AG09319 (cell line): Measurements from ENCODE around the gene ZNF507.
"Not testable (repeated sequence)": the region's sequence is repeated elsewhere in the genome, so short reads cannot be mapped to it uniquely, and the experiment has no call there.

Source experiments
- DNase-seq: peaks from one replicate; pipeline ENCODE4 v3.0.0-alpha.2; 2010; ENCODE audit warnings: low read depth; ENCODE audit errors: extremely low read depth
- CTCF ChIP-seq: IDR thresholded peaks from 2 replicates; pipeline ENCODE4 v1.5.1; 2011; ENCODE audit warnings: low read depth, mild to moderate bottlenecking, inconsistent platforms, low read length, moderate library complexity

Gene ZNF507

GRCh38 chr19:32415669-32416068 lies 70.3 kb downstream of the ZNF507 start:
- DNase-seq = no peak
- no peak for TF ChIP-seq CTCF

GRCh38 chr19:32416749-32417456 lies 71.5 kb downstream of the ZNF507 start:
- peak; percentile 3 for DNase-seq
- TF ChIP-seq CTCF = no peak

GRCh38 chr19:32418155-32418554 lies 72.7 kb downstream of the ZNF507 start:
- no peak for TF ChIP-seq CTCF
- no peak for DNase-seq

- no peak for TF ChIP-seq CTCF
- DNase-seq = no peak
Observed at GRCh38 chr19:32421589-32422361, 76.4 kb downstream of the ZNF507 start.

GRCh38 chr19:32422435-32422834 lies 77.0 kb downstream of the ZNF507 start:
- no peak for DNase-seq
- no peak for TF ChIP-seq CTCF

GRCh38 chr19:32423944-32424343 lies 78.5 kb downstream of the ZNF507 start:
- not testable (repeated sequence) for DNase-seq

- DNase-seq = no peak
- TF ChIP-seq CTCF = no peak
Observed at GRCh38 chr19:32427536-32427935, 82.1 kb downstream of the ZNF507 start.
